ENCODE results near the gene MFSD2A. TPM values are rescaled to one million over a fixed set of nuclear protein-coding genes. Genes with fewer than 3 reads are reported as not detected.

Gene MFSD2A
- total and polyA plus RNA-seq, 10 of the 15 experiments (the other 5 are each of a cell fraction or from before 2014, with no cell fraction given): 0.84 to 30.1 (median 15.2) TPM

GRCh38 chr1:39947260-39947659 is 7.7 kb upstream of the MFSD2A start:
- FAIRE-seq (no peak), ATAC-seq (no peak), DNase-seq (ENCODE audit: low read depth, low spot score) (no peak)
- H3K9ac ChIP-seq (ENCODE audit: control insufficient read depth, insufficient read depth, low read length): no peak overlapping the region
- no peaks in the 10 kb centered on the region for H4K20me1 ChIP-seq (ENCODE audit: control insufficient read depth, insufficient read depth)
- H3K9me3 ChIP-seq (replicated peaks; ENCODE audit: control insufficient read depth, insufficient read depth, low read length): no peaks in the 10 kb centered on the region; the same call in 2 of the 3 replicates
- 80% methylated on average over 4 of the region's 4 CpGs for WGBS (ENCODE audit: insufficient coverage, insufficient replicate concordance, low lambda C conversion rate, missing lambda C conversion rate)
- no peak for TF ChIP-seq SREBF2 (IDR thresholded peaks at IDR 0.05; ENCODE audit: low read length)
- ChIA-PET CTCF (interaction anchor here (0.6 to 0.9 kb wide), 2 partner anchors 21 to 27 kb away, joined by 4 read pairs; no protein-coding TSS in a partner anchor), SMC1A (ENCODE audit: uncharacterized antibody, unreplicated experiment) (interaction anchor here (0.6 to 1.2 kb wide), 3 partner anchors 10 to 362 kb away, joined by 3 read pairs; no protein-coding TSS in a partner anchor), POLR2A (interaction anchor here (0.7 kb wide), 1 partner anchor 104 kb away, joined by 3 read pairs; no protein-coding TSS in a partner anchor), RAD21 (ENCODE audit: unreplicated experiment) (no interaction called here)
- H3K36me3 ChIP-seq (ENCODE audit: control insufficient read depth in 2 of 2, insufficient read depth in 2 of 2, low read length in 1 of 2): no peaks in the 10 kb centered on the region
- BruUV-seq (replicated peaks): no TSS peak
- no peak overlapping the region for H3K4me3 ChIP-seq
- H3K27me3 ChIP-seq (replicated peaks in 1 of 2; ENCODE audit: control insufficient read depth in 2 of 2, insufficient read depth in 2 of 2, low read length in 1 of 2): no peaks in the 10 kb centered on the region
- no peak overlapping the region for H3K27ac ChIP-seq (ENCODE audit: control insufficient read depth, insufficient read depth)
- peaks cover 15% of the 10 kb centered on the region for H3K4me1 ChIP-seq (ENCODE audit: control insufficient read depth, insufficient read depth, low read length)
- in situ Hi-C loops (cut with MboI) (no loop called here), intact Hi-C loops (cut with micrococcal nuclease; ENCODE audit: unreplicated experiment) (no loop called here)
- H3K4me2 ChIP-seq (ENCODE audit: control insufficient read depth, insufficient read depth): no peak overlapping the region
- no peaks in the 10 kb centered on the region for H3K79me2 ChIP-seq (ENCODE audit: control insufficient read depth, insufficient read depth, low read length)
- no peak overlapping the region for H2AFZ ChIP-seq (ENCODE audit: control insufficient read depth, low read depth, low read length)

- no peak overlapping the region for H3K9ac ChIP-seq (ENCODE audit: control insufficient read depth, insufficient read depth, low read length)
- no peaks in the 10 kb centered on the region for H3K36me3 ChIP-seq (ENCODE audit: control insufficient read depth in 2 of 2, insufficient read depth in 2 of 2, low read length in 1 of 2)
- ATAC-seq (no peak), FAIRE-seq (no peak), DNase-seq (ENCODE audit: low read depth, low spot score) (no peak)
- ChIA-PET RAD21 (ENCODE audit: unreplicated experiment) (interaction anchor here (1.1 kb wide), 1 partner anchor 30 kb away, joined by 3 read pairs; no protein-coding TSS in a partner anchor), CTCF (interaction anchor here (1.3 to 2.5 kb wide), 2 partner anchors 25 to 30 kb away, joined by 6 to 13 read pairs; no protein-coding TSS in a partner anchor), SMC1A (ENCODE audit: uncharacterized antibody, unreplicated experiment) (interaction anchor here (1.2 kb wide), 1 partner anchor 92 kb away, joined by 3 read pairs; no protein-coding TSS in a partner anchor), POLR2A (interaction anchor here (1.7 kb wide), 1 partner anchor 11 kb away, joined by 6 read pairs; no protein-coding TSS in a partner anchor)
- TF ChIP-seq ZNF24 (IDR thresholded peaks at IDR 0.05) (no peak), POU2F2 (IDR thresholded peaks at IDR 0.05; ENCODE audit: borderline replicate concordance, low read depth, low read length) (0 out of 3 replicates have a peak, but pooled peaks have one; percentile 25), EP300 (IDR thresholded peaks at IDR 0.05; ENCODE audit: borderline replicate concordance in 1 of 2, control insufficient read depth in 1 of 2, low read depth in 2 of 2, low read length in 2 of 2) (no peak), NFIC (IDR thresholded peaks at IDR 0.05; ENCODE audit: low read depth, low read length) (no peak), RAD21 (IDR thresholded peaks at IDR 0.05; ENCODE audit: insufficient read depth, low read depth, low read length) (no peak), SIN3A (IDR thresholded peaks at IDR 0.05; ENCODE audit: low read depth, low read length) (no peak), IRF4 (IDR thresholded peaks at IDR 0.05; ENCODE audit: low read depth, low read length) (no peak), POLR2AphosphoS2 (IDR thresholded peaks at IDR 0.05; ENCODE audit: low read depth, low read length) (no peak)
- H3K27ac ChIP-seq (ENCODE audit: control insufficient read depth, insufficient read depth): no peak overlapping the region
- no peak overlapping the region for H2AFZ ChIP-seq (ENCODE audit: control insufficient read depth, low read depth, low read length)
- peaks cover 18% of the 10 kb centered on the region for H3K4me1 ChIP-seq (ENCODE audit: control insufficient read depth, insufficient read depth, low read length)
- intact Hi-C loops (cut with micrococcal nuclease; ENCODE audit: unreplicated experiment) (no loop called here), in situ Hi-C loops (cut with MboI) (no loop called here)
- BruUV-seq (replicated peaks): no TSS peak
- no peaks in the 10 kb centered on the region; the same call in 2 of the 3 replicates for H3K9me3 ChIP-seq (replicated peaks; ENCODE audit: control insufficient read depth, insufficient read depth, low read length)
- no peaks in the 10 kb centered on the region for H3K27me3 ChIP-seq (replicated peaks in 1 of 2; ENCODE audit: control insufficient read depth in 2 of 2, insufficient read depth in 2 of 2, low read length in 1 of 2)
- WGBS (ENCODE audit: insufficient coverage, insufficient replicate concordance, low lambda C conversion rate, missing lambda C conversion rate): 70% methylated on average over 2 of the region's 2 CpGs
- H3K79me2 ChIP-seq (ENCODE audit: control insufficient read depth, insufficient read depth, low read length): no peaks in the 10 kb centered on the region
- H4K20me1 ChIP-seq (ENCODE audit: control insufficient read depth, insufficient read depth): no peaks in the 10 kb centered on the region
- H3K4me2 ChIP-seq (ENCODE audit: control insufficient read depth, insufficient read depth): no peak overlapping the region
- H3K4me3 ChIP-seq: no peak overlapping the region
These were observed 5.1 kb upstream of the MFSD2A start for GRCh38 chr1:39949891-39950290.

Data from GM12878 (cell line).